Smooth muscle cell (in vitro differentiated cells): ENCODE data around the gene NCF2. TPM values are rescaled to one million over a fixed set of nuclear protein-coding genes. Genes with fewer than 3 reads are reported as not detected.

Source experiments
- DNase-seq: peaks from one replicate; lab custom pipeline; 2025; ENCODE audit not compliant: unreplicated experiment; lab: John Stamatoyannopoulos, UW
- H2AFZ ChIP-seq: fragments of 200-600 bp; sonication (generic); 2 replicates; pipeline ENCODE4 v1.6.0; 2016; ENCODE audit warnings: antibody characterized with exemption, low read depth, mild to moderate bottlenecking
- H3F3A ChIP-seq: fragments of 200-600 bp; sonication (generic); 2 replicates; pipeline ENCODE4 v1.6.0; 2017; ENCODE audit warnings: antibody characterized with exemption, low read depth
- H3K27ac ChIP-seq: fragments of 200-600 bp; sonication (generic); 2 replicates; pipeline ENCODE4 v1.5.1; 2016; ENCODE audit warnings: low read depth, mild to moderate bottlenecking
- H3K27me3 ChIP-seq: fragments of 200-600 bp; sonication (generic); 2 replicates; pipeline ENCODE4 v1.6.1; 2016; ENCODE audit warnings: low read depth, mild to moderate bottlenecking
- H3K36me3 ChIP-seq: fragments of 200-600 bp; sonication (generic); 2 replicates; pipeline ENCODE4 v1.5.1; 2016; ENCODE audit warnings: low read depth
- H3K4me1 ChIP-seq: fragments of 200-600 bp; sonication (generic); 2 replicates; pipeline ENCODE4 v1.5.1; 2016; ENCODE audit warnings: low read depth
- H3K4me2 ChIP-seq: fragments of 200-600 bp; sonication (generic); 2 replicates; pipeline ENCODE4 v1.6.0; 2016; ENCODE audit warnings: mild to moderate bottlenecking
- H3K4me3 ChIP-seq: fragments of 200-600 bp; sonication (generic); 2 replicates; pipeline ENCODE4 v1.5.1; 2016; ENCODE audit warnings: mild to moderate bottlenecking
- H3K79me2 ChIP-seq: fragments of 200-600 bp; sonication (generic); 2 replicates; pipeline ENCODE4 v1.6.0; 2016; ENCODE audit warnings: low read depth, mild to moderate bottlenecking
- H3K9ac ChIP-seq: fragments of 200-600 bp; sonication (generic); 2 replicates; pipeline ENCODE4 v1.6.0; 2016; ENCODE audit warnings: low read depth
- H3K9me3 ChIP-seq: fragments of 200-600 bp; sonication (generic); replicated peaks from 2 replicates; pipeline ENCODE4 v1.5.1; 2016; ENCODE audit warnings: low read depth
- H4K20me1 ChIP-seq: fragments of 200-600 bp; sonication (generic); 2 replicates; pipeline ENCODE4 v1.6.0; 2016; ENCODE audit warnings: low read depth
- WGBS: methylation state at CpG from one replicate; pipeline ENCODE4 v1.1.7; 2016; ENCODE audit warnings: low lambda C conversion rate; 5-methylcytosine and 5-hydroxymethylcytosine counted together
- polyA plus RNA-seq: library from polyadenylated mRNA; unstranded; fragments of >200 nt; fragmentation: Nextera tagmentation; extraction: Ambion mirVana; gene quantifications from 2 replicates; pipeline ENCODE4 v1.2.1, GENCODE V29; 2016
- total RNA-seq: library from RNA; depleted of rRNA; stranded (reverse); fragments of >200 nt; gene quantifications from 2 replicates; pipeline ENCODE4 v1.2.3, GENCODE V29; 2014
- TF ChIP-seq, protein P1 (sequence below): fragments of 200-600 bp; sonication (generic); IDR thresholded peaks from 2 replicates; pipeline ENCODE4 v1.5.1; 2017; ENCODE audit warnings: borderline replicate concordance, mild to moderate bottlenecking, antibody characterized with exemption; ENCODE audit not compliant: insufficient read depth, poor library complexity, severe bottlenecking

NCF2 gene
- total and polyA plus RNA-seq, 2 experiments from 2014 or later = 0.65 to 1.7 TPM

DNA sequence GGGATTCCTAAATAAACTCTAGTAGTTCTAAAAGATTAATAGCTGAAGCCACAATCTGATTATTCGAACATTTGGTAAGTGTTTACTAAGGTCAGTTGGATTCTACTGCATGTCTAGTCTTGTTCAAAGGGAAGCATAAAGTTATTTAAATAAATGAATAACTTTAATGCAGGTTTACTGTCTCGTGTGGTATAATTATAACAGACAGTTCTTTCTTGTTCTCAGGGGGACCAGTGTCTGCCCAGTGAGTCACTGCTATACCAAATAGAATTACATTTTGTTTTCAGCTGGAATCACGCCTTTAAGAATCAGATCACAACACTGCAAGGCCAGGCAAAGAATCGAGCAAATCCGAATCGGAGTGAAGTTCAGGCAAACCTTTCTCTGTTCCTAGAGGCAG is 72.9 kb downstream of the NCF2 start:
- TF ChIP-seq, protein P1, sequence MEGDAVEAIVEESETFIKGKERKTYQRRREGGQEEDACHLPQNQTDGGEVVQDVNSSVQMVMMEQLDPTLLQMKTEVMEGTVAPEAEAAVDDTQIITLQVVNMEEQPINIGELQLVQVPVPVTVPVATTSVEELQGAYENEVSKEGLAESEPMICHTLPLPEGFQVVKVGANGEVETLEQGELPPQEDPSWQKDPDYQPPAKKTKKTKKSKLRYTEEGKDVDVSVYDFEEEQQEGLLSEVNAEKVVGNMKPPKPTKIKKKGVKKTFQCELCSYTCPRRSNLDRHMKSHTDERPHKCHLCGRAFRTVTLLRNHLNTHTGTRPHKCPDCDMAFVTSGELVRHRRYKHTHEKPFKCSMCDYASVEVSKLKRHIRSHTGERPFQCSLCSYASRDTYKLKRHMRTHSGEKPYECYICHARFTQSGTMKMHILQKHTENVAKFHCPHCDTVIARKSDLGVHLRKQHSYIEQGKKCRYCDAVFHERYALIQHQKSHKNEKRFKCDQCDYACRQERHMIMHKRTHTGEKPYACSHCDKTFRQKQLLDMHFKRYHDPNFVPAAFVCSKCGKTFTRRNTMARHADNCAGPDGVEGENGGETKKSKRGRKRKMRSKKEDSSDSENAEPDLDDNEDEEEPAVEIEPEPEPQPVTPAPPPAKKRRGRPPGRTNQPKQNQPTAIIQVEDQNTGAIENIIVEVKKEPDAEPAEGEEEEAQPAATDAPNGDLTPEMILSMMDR = no peak
- Histone ChIP-seq H3K79me2 (peaks cover 5% of the 10 kb centered on the region), H3K4me2 (no peak overlapping the region), H4K20me1 (peaks cover 33% of the 10 kb centered on the region), H3K27me3 (no peaks in the 10 kb centered on the region), H3K9me3 (no peaks in the 10 kb centered on the region), H3K36me3 (peaks cover 8% of the 10 kb centered on the region), H3K4me1 (peaks cover 13% of the 10 kb centered on the region), H3K27ac (no peak overlapping the region), H3K4me3 (no peak overlapping the region), H3F3A (peaks cover 9% of the 10 kb centered on the region), H3K9ac (no peak overlapping the region), H2AFZ (no peak overlapping the region)
- WGBS = 92% methylated on average over 6 of the region's 6 CpGs
- no peak for DNase-seq

DNA sequence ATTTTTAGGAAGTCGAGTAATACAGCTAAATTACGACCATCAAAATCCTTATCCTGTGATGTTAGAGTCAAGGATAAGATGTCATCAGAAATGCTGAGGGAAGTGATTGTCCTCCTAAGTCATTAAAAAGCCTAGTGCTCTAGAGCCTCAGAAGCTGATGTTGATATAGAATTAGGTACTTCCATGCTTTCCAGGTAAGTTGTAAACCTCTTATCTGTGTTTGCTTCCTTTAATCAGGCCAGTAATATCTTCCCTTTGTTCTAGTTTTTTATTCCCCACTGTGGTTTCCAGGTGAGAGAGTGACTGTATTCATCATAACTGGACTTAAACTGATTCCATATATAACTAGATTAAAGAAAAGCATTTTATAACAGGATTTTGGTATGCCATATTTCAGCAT is 73.5 kb downstream of the NCF2 start:
- peaks cover 8% of the 10 kb centered on the region for H3K36me3 ChIP-seq
- H4K20me1 ChIP-seq = peaks cover 40% of the 10 kb centered on the region
- H2AFZ ChIP-seq = no peak overlapping the region
- no peaks in the 10 kb centered on the region for H3K9me3 ChIP-seq
- H3K9ac ChIP-seq = no peak overlapping the region
- no peak overlapping the region for H3K4me3 ChIP-seq
- 93% methylated on average over 2 of the region's 2 CpGs for WGBS
- H3K79me2 ChIP-seq = peaks cover 9% of the 10 kb centered on the region
- H3K27ac ChIP-seq = no peak overlapping the region
- H3K27me3 ChIP-seq = no peaks in the 10 kb centered on the region
- TF ChIP-seq, protein P1 = no peak
- no peak overlapping the region for H3K4me2 ChIP-seq
- H3K4me1 ChIP-seq = peaks cover 13% of the 10 kb centered on the region
- peaks cover 9% of the 10 kb centered on the region for H3F3A ChIP-seq
- no peak for DNase-seq

DNA sequence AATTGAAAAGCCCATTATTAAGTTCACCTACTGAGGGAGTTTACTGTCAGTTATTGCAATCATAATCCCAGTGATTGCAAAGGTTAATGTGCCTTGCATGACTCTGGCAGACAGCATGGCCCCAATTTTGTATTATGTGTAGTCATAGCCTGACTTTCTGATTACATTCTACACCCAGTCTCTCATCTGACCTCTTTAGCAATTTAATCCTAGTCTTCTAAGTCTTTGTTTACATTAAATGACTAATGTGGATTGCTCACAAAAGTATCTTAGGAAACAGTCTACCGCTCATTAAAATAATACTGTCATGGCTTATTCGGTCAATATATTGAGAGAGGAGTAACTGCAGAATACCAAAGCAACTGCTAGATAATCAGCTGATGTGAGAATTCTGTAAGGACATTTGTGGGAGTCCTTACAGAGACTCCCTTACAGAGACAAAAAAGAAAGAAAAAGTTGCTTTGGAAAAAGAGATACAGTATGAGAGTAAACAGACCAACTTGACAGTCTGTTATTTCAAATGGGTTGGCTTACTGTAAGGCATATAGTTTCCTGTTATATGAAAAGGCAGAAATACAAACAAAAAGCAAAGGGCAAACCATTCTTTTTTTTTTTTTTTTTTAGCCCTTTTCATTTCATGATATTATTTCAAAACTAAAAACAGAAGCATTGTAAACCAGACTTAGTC is 75.1 kb downstream of the NCF2 start:
- H3K27ac ChIP-seq = peak overlapping the region; percentile 72
- peak overlapping the region; percentile 65 for H3K4me2 ChIP-seq
- WGBS = 24% methylated on average over 2 of the region's 2 CpGs
- TF ChIP-seq, protein P1 = no peak
- H3K4me3 ChIP-seq = no peak overlapping the region
- H2AFZ ChIP-seq = no peak overlapping the region
- peaks cover 54% of the 10 kb centered on the region for H4K20me1 ChIP-seq
- no peaks in the 10 kb centered on the region for H3K27me3 ChIP-seq
- H3F3A ChIP-seq = peaks cover 9% of the 10 kb centered on the region
- H3K36me3 ChIP-seq = peaks cover 8% of the 10 kb centered on the region
- peaks cover 13% of the 10 kb centered on the region for H3K4me1 ChIP-seq
- DNase-seq = no peak
- H3K9ac ChIP-seq = peak overlapping the region; percentile 2
- peaks cover 23% of the 10 kb centered on the region for H3K79me2 ChIP-seq
- no peaks in the 10 kb centered on the region for H3K9me3 ChIP-seq

DNA sequence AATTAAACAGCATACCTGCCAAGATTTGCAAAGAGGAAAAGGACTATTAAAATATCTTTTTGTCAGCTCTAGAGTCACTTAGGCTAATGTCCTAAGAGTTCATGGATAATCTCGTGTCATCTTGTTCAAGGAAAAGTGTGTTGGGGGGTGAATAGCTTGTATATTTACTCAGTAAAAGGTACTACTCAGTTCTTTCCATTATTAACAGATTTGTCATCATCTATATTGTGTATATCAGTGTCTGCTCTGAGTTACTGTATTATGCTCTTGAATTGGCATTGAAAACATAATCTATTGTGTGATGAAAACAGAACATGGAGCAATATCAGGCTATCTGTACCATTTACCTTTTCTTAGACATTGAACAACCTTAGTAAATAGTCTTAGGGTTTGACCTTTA is 76.0 kb downstream of the NCF2 start:
- TF ChIP-seq, protein P1 = no peak
- no peak for DNase-seq
- H3K9ac ChIP-seq = no peak overlapping the region
- H3K4me1 ChIP-seq = peaks cover 13% of the 10 kb centered on the region
- no peak overlapping the region for H3K4me3 ChIP-seq
- H3K27ac ChIP-seq = peak overlapping the region; percentile 72
- no peaks in the 10 kb centered on the region for H3K27me3 ChIP-seq
- peaks cover 31% of the 10 kb centered on the region for H3K79me2 ChIP-seq
- peaks cover 9% of the 10 kb centered on the region for H3F3A ChIP-seq
- H3K4me2 ChIP-seq = peak overlapping the region; percentile 65
- 95% methylated on average over 1 of the region's 1 CpG for WGBS
- H2AFZ ChIP-seq = no peak overlapping the region
- no peaks in the 10 kb centered on the region for H3K9me3 ChIP-seq
- peaks cover 7% of the 10 kb centered on the region for H3K36me3 ChIP-seq
- peaks cover 63% of the 10 kb centered on the region for H4K20me1 ChIP-seq
